HG02588 (cell line): ENCODE results near the gene HOXD9.

ENCODE experiments used
- ATAC-seq: cut with Tn5 transposase; IDR thresholded peaks from one replicate; pipeline ENCODE4 v1.9.1; 2021; ENCODE audit warnings: mild to moderate bottlenecking, moderate library complexity; ENCODE audit not compliant: unreplicated experiment

Gene HOXD9

GRCh38 chr2:176124110-176124946 lies 1.8 kb downstream of the HOXD9 start:
- no peak for ATAC-seq

GRCh38 chr2:176124947-176125771 lies 2.6 kb downstream of the HOXD9 start:
- no peak for ATAC-seq

- no peak for ATAC-seq
Measured at GRCh38 chr2:176125772-176126054, 3.2 kb downstream of the HOXD9 start.

GRCh38 chr2:176126929-176127773 lies 4.6 kb downstream of the HOXD9 start:
- ATAC-seq, result no peak

- no peak for ATAC-seq
Measured at GRCh38 chr2:176127774-176128072, 5.2 kb downstream of the HOXD9 start.

GRCh38 chr2:176128172-176128981 lies 5.9 kb downstream of the HOXD9 start:
- no peak for ATAC-seq

- ATAC-seq, result no peak
Measured at GRCh38 chr2:176128982-176129796, 6.7 kb downstream of the HOXD9 start, which contains the start of gene HOXD8. Gene HOXD8, plus strand, starts transcription at chr2:176129705. Its CDS starts 662 bp downstream, at chr2:176130367.

- no peak for ATAC-seq
Measured at GRCh38 chr2:176129813-176130146, 7.3 kb downstream of the HOXD9 start.

GRCh38 chr2:176130147-176130956 lies 7.8 kb downstream of the HOXD9 start:
- ATAC-seq, result no peak

- no peak for ATAC-seq
Measured at GRCh38 chr2:176130957-176131847, 8.7 kb downstream of the HOXD9 start.

GRCh38 chr2:176131848-176132158 lies 9.3 kb downstream of the HOXD9 start:
- no peak for ATAC-seq

GRCh38 chr2:176132205-176133171 lies 10.0 kb downstream of the HOXD9 start:
- ATAC-seq, result no peak

- ATAC-seq, result no peak
Measured at GRCh38 chr2:176133389-176133788, 10.9 kb downstream of the HOXD9 start.

- ATAC-seq, result no peak
Measured at GRCh38 chr2:176134035-176134434, 11.5 kb downstream of the HOXD9 start.

GRCh38 chr2:176135035-176135440 lies 12.5 kb downstream of the HOXD9 start:
- no peak for ATAC-seq

GRCh38 chr2:176136374-176137251 lies 14.1 kb downstream of the HOXD9 start:
- ATAC-seq, result no peak
